Measurements from ENCODE around the gene ZNF407.

GRCh38 chr18:74775239-74775638 is 177.6 kb downstream of the ZNF407 start:
- TF ChIP-seq ZNF777 (tag by site-specific recombination; IDR thresholded peaks at IDR 0.05; ENCODE audit: borderline replicate concordance) (no peak), TCF7L2 (IDR thresholded peaks at IDR 0.05; ENCODE audit: borderline replicate concordance, low read depth, low read length) (no peak)

Measured in HEK293 (cell line).